SH-SY5Y (cell line): ENCODE data around the gene OVOL1.

Source experiments
- GATA2 ChIP-seq: IDR thresholded peaks from 2 replicates; pipeline ENCODE4 v1.6.1; 2011; ENCODE audit warnings: mild to moderate bottlenecking, low read depth, low read length
- GATA3 ChIP-seq: IDR thresholded peaks from 2 replicates; pipeline ENCODE4 v1.6.1; 2011; ENCODE audit warnings: low read depth, mild to moderate bottlenecking, low read length, moderate library complexity

DNA sequence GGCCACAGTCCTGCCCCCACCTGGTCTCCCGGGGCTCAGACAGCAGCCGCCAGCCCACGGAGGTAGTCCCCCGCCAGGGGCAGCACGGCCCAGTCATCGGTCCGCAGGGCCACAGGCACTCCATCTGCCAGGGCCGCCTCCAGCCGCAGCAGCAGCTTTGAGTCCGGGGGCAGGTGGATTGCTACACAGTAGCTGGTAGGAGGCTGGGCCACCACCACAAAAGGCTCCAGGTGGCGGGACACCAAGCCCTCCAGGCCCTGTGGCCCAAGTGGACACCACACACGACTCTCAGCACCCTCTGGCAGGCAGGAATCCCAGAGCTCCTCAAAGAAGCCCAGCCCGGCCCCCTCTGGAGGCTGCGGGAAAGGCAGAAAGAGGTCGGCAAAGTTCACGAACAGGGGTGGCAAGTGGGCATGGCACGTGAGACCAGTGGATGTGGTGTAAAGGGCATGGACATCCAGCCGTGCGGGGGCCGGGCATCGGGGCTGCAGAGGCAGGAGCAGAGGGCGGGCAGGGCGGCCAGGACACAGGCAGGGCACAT is 9.0 kb upstream of the OVOL1 start:
- TF ChIP-seq GATA2 = no peak
- TF ChIP-seq GATA3 = no peak
